ENCODE results near the gene CETN2.

DNA sequence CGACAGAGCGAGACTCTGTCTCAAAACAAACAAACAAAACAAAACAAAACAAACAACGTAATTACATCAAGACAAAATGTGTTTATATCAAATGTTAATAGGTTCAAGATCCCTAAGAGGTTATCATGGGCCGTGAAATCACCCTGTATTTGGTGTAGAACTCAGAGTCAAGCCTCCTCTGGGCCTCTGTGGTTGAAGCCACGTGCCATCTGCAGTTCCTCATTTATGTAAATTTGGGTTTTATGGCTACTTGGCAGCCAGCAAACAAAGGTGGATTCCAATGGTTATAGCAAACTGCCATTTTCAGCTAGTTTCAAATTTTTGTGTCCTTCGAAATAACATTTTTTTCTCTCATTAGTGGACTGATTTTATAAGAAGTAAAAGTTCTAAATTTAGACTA lies 16.7 kb upstream of the CETN2 start:
- TF ChIP-seq, protein P1, sequence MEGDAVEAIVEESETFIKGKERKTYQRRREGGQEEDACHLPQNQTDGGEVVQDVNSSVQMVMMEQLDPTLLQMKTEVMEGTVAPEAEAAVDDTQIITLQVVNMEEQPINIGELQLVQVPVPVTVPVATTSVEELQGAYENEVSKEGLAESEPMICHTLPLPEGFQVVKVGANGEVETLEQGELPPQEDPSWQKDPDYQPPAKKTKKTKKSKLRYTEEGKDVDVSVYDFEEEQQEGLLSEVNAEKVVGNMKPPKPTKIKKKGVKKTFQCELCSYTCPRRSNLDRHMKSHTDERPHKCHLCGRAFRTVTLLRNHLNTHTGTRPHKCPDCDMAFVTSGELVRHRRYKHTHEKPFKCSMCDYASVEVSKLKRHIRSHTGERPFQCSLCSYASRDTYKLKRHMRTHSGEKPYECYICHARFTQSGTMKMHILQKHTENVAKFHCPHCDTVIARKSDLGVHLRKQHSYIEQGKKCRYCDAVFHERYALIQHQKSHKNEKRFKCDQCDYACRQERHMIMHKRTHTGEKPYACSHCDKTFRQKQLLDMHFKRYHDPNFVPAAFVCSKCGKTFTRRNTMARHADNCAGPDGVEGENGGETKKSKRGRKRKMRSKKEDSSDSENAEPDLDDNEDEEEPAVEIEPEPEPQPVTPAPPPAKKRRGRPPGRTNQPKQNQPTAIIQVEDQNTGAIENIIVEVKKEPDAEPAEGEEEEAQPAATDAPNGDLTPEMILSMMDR (IDR thresholded peaks at IDR 0.05): no peak
- no peak for TF ChIP-seq POLR2A (IDR thresholded peaks at IDR 0.05)
